GM10266 (cell line): ENCODE results near the gene RNFT2.

Experiments used
- DNase-seq: peaks from one replicate; pipeline ENCODE4 v3.0.0; 2012; ENCODE audit errors: extremely low spot score
- CTCF ChIP-seq: IDR thresholded peaks from 2 replicates; pipeline ENCODE4 v1.5.1; 2012; ENCODE audit warnings: mild to moderate bottlenecking, low read depth; ENCODE audit not compliant: control insufficient read depth, insufficient read depth; ENCODE audit errors: missing control alignments

Gene RNFT2

GRCh38 chr12:116887244-116887643 lies 149.1 kb downstream of the RNFT2 start:
- TF ChIP-seq CTCF = no peak
- DNase-seq = no peak

GRCh38 chr12:116887897-116888296 lies 149.8 kb downstream of the RNFT2 start:
- TF ChIP-seq CTCF = no peak
- no peak for DNase-seq

- no peak for TF ChIP-seq CTCF
These were observed 152.2 kb downstream of the RNFT2 start for GRCh38 chr12:116890330-116890729.

GRCh38 chr12:116891019-116891418 lies 152.9 kb downstream of the RNFT2 start:
- no peak for DNase-seq
- TF ChIP-seq CTCF = no peak

More at GRCh38 chr12:116890330-116890729, 152.2 kb downstream of the RNFT2 start:
- DNase-seq = no peak

- no peak for DNase-seq
- no peak for TF ChIP-seq CTCF
These were observed 154.4 kb downstream of the RNFT2 start for GRCh38 chr12:116892349-116893140.

- DNase-seq = no peak
- TF ChIP-seq CTCF = no peak
These were observed 156.8 kb downstream of the RNFT2 start for GRCh38 chr12:116894913-116895312.

- TF ChIP-seq CTCF = no peak
- DNase-seq = no peak
These were observed 158.4 kb downstream of the RNFT2 start for GRCh38 chr12:116896411-116896924.
